Measurements from ENCODE around the gene CPXM2. TPM values are rescaled to one million over a fixed set of nuclear protein-coding genes. Genes with fewer than 3 reads are reported as not detected.

The CPXM2 gene
- total RNA-seq, 1 donor: not detected

- no peak for DNase-seq (ENCODE audit: low read depth in 2 of 3, low spot score in 2 of 3)
Observed at GRCh38 chr10:123906296-123906695, 14.7 kb upstream of the CPXM2 start.

DNA sequence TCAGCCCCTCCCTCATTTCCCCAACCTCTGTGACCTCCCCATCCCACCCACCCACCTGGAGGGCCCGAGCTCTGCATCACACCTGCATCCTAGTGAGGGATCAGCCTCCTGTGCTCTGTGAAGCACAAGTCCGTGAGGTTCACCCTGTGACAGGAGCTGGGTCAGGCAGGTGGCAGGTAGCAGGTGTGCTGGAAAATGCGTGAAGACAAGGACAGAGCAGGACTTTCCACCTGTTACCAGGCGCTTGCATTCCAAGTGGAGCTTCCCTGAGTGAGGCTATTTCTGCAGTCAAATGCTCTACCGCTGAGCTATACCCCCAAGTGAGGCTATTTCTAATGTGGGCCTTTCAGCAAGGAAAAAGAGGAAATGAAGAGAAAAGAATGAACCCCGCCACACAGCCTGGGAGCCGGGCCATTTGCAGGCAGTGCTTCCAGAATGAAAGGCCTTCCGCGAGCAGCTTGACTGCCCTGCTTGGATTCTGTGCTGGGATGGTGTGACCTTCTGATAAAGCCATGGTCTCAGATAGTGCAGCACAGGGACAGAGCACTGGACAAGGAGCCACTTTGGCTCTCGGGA, 13.3 kb upstream of the CPXM2 start:
- no peak for DNase-seq (ENCODE audit: low read depth in 2 of 3, low spot score in 2 of 3)

DNA sequence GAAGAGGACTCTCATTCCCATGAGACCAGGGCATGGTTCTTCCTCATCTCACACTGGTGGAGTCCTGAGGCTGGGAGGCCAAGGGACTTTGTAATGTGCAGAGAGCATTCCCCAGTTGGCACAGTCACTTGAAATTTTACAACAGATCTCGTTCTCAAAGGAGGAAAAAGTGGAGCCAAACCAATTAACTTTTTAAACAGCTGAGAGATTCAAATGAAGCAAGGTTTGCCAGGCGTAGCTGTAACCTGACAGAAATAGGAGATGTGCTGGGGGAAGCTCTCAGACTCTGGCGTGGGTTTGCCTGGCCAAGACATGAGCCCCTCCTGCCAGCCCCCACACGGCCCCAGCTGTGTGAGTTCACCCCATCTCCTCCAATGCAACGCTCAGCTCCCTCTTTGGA, 12.0 kb upstream of the CPXM2 start:
- no peak for DNase-seq (ENCODE audit: low read depth in 2 of 3, low spot score in 2 of 3)

DNA sequence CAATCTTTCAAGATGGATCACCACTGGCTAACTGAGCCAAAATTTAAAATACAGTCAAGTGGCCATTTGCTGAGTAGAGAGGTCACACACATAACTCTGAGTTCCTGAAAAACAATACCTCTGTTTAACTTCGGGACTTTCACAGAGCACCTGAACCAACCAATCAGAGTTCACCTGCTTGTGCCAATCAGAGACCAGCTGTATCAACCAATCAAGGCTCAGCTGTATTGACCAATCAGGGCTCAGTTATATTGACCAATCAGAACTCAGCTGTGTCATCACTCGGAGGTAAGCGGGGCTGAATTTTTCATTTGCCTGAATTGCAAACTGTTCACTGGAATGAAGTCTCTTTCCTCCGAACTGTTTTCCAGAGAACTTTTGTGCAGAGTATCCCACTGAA, 10.0 kb upstream of the CPXM2 start:
- no peak for DNase-seq (ENCODE audit: low read depth in 2 of 3, low spot score in 2 of 3)

- no peak for DNase-seq (ENCODE audit: low read depth in 2 of 3, low spot score in 2 of 3)
Observed at GRCh38 chr10:123897146-123897545, 5.5 kb upstream of the CPXM2 start.

- no peak for DNase-seq (ENCODE audit: low read depth in 2 of 3, low spot score in 2 of 3)
Observed at GRCh38 chr10:123896246-123896927, 4.8 kb upstream of the CPXM2 start.

DNA sequence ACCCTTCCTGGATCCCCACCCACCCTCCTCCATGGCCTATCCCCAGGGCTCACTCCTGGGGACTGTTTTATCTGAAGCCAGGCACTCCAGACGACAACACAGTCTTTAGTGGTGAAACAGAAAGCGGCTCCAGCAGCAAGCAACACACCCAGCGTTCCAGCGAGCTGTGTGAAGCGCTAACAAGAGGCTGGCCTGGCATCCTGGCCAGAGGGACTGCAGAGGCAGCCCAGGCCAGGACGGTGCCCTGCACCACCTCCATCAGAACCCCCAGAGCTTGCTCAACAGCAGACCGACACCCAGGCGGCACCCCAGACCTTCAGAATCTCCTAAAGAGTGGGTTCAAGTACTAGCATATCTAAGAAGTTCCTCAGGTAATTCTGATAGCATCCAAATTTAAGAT, 2.0 kb upstream of the CPXM2 start:
- DNase-seq (ENCODE audit: low read depth in 2 of 3, low spot score in 2 of 3): no peak

GRCh38 chr10:123890756-123891143, 857 bp downstream of the CPXM2 start:
- DNase-seq (ENCODE audit: low read depth in 2 of 3, low spot score in 2 of 3): no peak

- DNase-seq (ENCODE audit: low read depth in 2 of 3, low spot score in 2 of 3): no peak
Observed at GRCh38 chr10:123890226-123890625, 1.4 kb downstream of the CPXM2 start.

DNA sequence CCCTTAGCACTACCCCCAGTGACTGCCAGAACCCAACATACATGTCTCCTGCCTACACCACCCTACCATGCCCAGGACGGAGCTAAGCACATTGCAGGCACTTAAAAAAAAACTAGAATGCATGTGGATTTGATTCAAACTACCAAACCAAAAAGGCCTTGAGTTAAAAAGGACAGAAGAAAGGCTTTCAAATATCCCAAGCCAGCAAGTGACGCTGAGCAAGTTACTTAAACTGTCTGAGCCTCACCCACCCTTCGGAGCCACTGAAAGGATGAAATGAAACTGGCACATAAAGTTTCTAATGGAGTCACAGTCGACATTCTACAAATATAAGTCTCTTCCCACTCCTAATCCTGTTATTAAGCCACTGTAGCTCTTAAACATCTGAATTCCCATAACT, 1.8 kb downstream of the CPXM2 start:
- DNase-seq (ENCODE audit: low read depth in 2 of 3, low spot score in 2 of 3): no peak

DNA sequence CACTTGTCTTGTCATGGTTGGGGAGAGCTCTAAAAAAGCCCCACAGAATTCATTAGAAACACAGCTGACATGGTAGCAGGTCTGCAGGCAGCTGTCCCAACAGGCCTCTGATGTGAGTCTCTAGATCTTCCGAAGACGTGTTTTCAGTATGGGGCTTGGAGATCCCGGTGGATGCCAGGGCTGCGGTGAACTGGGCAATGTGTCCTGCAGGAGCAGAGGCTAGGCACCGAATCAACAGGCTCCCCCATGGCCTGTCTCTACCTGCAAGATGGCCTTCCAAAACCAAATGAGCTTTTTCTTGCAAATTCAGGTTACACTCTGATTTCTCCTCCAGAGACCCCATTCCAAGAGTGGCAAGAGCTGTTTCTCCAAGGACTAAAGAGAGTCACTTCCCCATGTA, 2.9 kb downstream of the CPXM2 start:
- DNase-seq (ENCODE audit: low read depth in 2 of 3, low spot score in 2 of 3): no peak

GRCh38 chr10:123888256-123888655, 3.4 kb downstream of the CPXM2 start:
- no peak for DNase-seq (ENCODE audit: low read depth in 2 of 3, low spot score in 2 of 3)

DNA sequence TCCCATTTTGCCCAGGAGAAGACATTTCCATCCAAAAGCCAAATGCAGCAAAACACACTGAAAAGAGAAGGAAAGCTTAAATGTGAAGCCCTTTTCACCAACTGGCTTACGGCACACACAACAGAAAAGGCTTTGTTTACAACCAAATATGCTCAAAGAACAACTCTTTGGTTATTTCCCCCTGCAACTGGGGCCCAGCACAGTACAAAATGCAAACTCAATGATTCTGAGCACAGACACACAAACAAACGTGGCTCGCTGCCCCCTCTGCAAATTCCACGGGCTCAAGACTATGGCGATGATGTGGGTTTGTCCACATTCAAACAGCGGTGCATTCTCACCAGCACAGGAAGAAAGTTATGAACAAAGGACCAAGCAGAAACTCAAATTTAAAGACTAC, 5.3 kb downstream of the CPXM2 start:
- DNase-seq (ENCODE audit: low read depth in 2 of 3, low spot score in 2 of 3): no peak

GRCh38 chr10:123885406-123886170, 6.0 kb downstream of the CPXM2 start:
- DNase-seq (ENCODE audit: low read depth in 2 of 3, low spot score in 2 of 3): no peak

GRCh38 chr10:123884907-123885381, 6.7 kb downstream of the CPXM2 start:
- no peak for DNase-seq (ENCODE audit: low read depth in 2 of 3, low spot score in 2 of 3)

DNA sequence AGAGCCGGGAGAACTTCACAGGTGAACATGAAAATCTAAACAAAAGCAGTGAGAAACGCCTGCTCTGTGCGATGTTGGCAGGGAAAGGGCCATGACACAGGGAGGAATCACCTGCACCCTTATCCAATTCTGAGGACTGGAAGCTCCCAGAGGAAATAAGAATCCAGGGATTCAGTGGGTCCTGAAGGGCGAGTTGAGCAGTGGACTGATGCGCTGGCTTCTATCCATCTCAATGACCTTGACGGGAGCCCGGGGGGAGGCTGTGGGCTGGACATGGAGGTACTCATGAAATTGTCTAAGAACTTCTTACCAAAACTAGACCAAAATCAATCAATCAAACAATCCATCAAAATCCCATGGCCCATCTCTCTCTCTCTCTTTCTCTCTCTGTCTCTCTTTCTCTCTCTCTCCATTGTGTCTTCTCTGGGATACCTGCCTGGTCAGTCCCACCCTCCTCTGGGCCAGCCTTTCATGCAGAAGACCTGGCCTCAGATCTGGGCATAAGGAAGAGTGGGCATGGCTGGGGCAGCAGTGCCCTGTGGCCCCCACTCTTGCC, 7.2 kb downstream of the CPXM2 start:
- DNase-seq (ENCODE audit: low read depth in 2 of 3, low spot score in 2 of 3): no peak

GRCh38 chr10:123883673-123884320, 7.8 kb downstream of the CPXM2 start:
- no peak for DNase-seq (ENCODE audit: low read depth in 2 of 3, low spot score in 2 of 3)

DNA sequence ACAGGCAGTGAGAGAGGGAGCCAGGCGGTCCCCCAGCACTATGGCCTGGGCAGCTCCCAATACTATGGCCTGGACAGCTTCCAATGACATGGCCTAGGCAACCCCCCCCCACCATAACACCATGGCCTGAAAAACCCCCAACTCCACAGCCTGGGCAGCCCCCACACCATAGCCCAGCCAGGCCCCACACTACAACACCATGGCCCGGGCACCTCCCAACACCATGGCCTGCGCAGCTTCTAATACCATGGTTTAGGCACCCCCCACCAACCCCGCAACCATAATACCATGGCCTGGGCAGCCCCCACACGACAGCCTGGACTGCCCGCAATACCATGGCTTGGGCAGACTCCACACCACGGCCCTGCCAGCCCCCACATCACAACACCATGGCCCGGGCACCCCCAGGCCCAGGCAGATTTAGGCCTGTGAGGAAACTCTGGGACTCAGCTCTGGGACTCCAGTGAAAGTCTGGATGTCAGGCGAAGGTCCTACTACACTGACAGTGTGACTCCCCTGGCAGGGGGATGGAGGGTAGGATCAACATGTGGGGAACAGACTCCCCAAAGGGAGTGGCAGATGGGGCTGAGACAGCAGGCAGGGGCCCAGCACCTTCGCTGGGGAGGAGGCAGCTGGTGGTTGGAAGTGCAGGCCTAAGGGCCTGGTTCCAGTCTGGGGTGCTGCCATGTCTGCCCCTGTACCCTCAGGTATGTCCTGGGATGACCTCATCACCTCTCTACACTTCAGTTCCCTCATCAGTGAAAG, 8.7 kb downstream of the CPXM2 start:
- no peak for DNase-seq (ENCODE audit: low read depth in 2 of 3, low spot score in 2 of 3)

DNA sequence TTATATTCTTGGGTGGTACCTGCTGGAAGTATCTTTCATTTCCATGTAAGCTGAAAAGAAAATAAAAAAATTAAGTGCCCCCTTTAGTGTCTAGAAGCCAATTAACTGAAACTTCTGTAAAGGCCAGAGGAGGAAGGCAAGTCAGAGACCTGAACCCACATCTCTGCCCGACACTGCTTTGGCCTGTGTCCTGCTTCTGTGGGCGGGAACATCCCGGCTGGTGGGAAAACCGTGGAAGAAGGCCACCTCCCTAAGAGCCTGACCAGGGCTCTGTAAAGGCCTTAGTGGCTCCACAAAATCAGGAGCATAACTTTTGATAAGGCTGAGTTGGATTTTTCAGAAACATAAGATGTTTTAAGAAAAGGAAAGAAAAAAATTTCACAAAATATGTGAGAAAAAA, 9.4 kb downstream of the CPXM2 start:
- DNase-seq (ENCODE audit: low read depth in 2 of 3, low spot score in 2 of 3): no peak

DNA sequence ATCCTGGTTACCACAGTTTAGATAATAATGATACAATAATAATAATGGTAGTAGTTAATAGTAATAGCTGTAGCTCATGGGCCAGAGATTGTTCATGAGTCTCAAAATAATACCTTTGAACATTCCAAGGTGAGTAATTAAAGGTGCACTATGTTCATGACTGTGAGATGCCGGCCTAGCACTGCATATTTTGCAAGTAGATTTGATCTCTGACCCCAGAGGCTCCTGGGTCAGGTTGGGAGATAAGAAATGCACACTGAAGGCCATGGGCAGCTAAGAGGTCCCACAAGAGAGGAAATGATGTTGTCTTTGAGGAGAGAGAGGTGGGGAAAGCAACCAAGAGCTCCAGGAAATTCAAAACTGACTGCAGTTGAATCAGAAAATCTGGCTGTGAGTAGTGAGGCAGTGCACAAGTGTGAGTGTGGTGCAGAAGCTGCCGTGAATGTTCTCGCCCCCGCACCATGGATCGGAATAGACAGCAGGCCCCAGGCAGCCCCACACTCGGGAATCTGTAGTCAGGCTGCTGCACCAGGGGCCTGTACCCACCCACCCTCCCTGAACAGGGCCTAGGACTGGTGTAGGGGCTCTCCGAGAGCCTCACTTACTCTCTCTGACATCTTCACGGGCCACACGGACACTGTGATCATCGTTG, 11.9 kb downstream of the CPXM2 start:
- DNase-seq (ENCODE audit: low read depth in 2 of 3, low spot score in 2 of 3): no peak
